Activated B cell treated with CpG ODN at 0.5 μM for 24 hours (primary cell): ENCODE data around the gene CCDC142. TPM values are rescaled to one million over a fixed set of nuclear protein-coding genes. Genes with fewer than 3 reads are reported as not detected.
A peak's percentile ranks its signal among the peaks of the same experiment; 100 is the strongest.

Experiments
- ATAC-seq: fragments of 200-7000 bp; cut with Tn5 transposase; one replicate; pipeline ENCODE4 v1.10.0; 2021; ENCODE audit warnings: low read depth, mild to moderate bottlenecking, moderate library complexity
- CTCF ChIA-PET: fragments of 350-600 bp; sonication (Branson Sonifier 250); formaldehyde crosslinking; loops from one replicate; lab custom pipeline; 2021; ENCODE audit warnings: antibody characterized with exemption; lab: Charles Lee
- POLR2A ChIA-PET: fragments of 350-600 bp; sonication (Branson Sonifier 250); formaldehyde crosslinking; loops from one replicate; lab custom pipeline; 2021; ENCODE audit warnings: antibody characterized with exemption; lab: Charles Lee
- DNase-seq: peaks from one replicate; pipeline ENCODE4 v3.0.0; 2022
- H3K27ac Mint-ChIP-seq: one replicate; pipeline ENCODE4 v1.8.0; 2020; ENCODE audit warnings: mixed read lengths
- H3K27me3 Mint-ChIP-seq: one replicate; pipeline ENCODE4 v1.8.0; 2021; ENCODE audit warnings: mixed read lengths
- H3K36me3 Mint-ChIP-seq: one replicate; pipeline ENCODE4 v1.8.0; 2021; ENCODE audit warnings: low read depth, mixed read lengths
- H3K4me1 Mint-ChIP-seq: one replicate; pipeline ENCODE4 v1.8.0; 2021; ENCODE audit warnings: mixed read lengths
- H3K4me3 Mint-ChIP-seq: one replicate; pipeline ENCODE4 v1.8.0; 2020; ENCODE audit warnings: mild to moderate bottlenecking, mixed read lengths
- H3K9me3 Mint-ChIP-seq: one replicate; pipeline ENCODE4 v1.8.0; 2020; ENCODE audit warnings: mixed read lengths
- CTCF ChIP-seq: fragments of 200-600 bp; IDR thresholded peaks from one replicate; pipeline ENCODE4 v1.8.0; 2022; ENCODE audit warnings: antibody characterized with exemption, mild to moderate bottlenecking
- intact Hi-C: fragments of 100-400 bp; cut with micrococcal nuclease; formaldehyde crosslinking; loops from one replicate; pipeline ENCODE4 v1.15.1; 2024
- total RNA-seq: library from RNA; stranded (reverse); gene quantifications from 2 replicates; pipeline ENCODE4 v1.2.3, GENCODE V29; 2022

Gene CCDC142
- total RNA-seq, 1 donor from 2014 or later = 40.4 TPM

- H3K36me3 Mint-ChIP-seq = peaks cover 19% of the 10 kb centered on the region
- ChIA-PET POLR2A (interaction anchor here (0.7 to 2.5 kb wide), 8 partner anchors 8 to 87 kb away, joined by 3 to 11 read pairs (median 4); partner anchors contain the start of genes AUP1, CCDC142, HTRA2 and MRPL53), CTCF (interaction anchor here (1.1 to 1.5 kb wide), 4 partner anchors 29 to 90 kb away, joined by 3 to 5 read pairs (median 4); partner anchors contain the start of genes AUP1 and HTRA2)
- no peak overlapping the region for H3K4me3 Mint-ChIP-seq
- no peak for ATAC-seq
- TF ChIP-seq CTCF = no peak
- no peak for DNase-seq
- intact Hi-C loops = loop anchor here (10.0 kb wide), 2 partner anchors 154 to 334 kb away; partner anchors contain the start of genes HK2 and SEMA4F
- peaks cover 59% of the 10 kb centered on the region for H3K4me1 Mint-ChIP-seq
- H3K27ac Mint-ChIP-seq = no peak overlapping the region
- H3K9me3 Mint-ChIP-seq = no peaks in the 10 kb centered on the region
- H3K27me3 Mint-ChIP-seq = peaks cover 38% of the 10 kb centered on the region
Measured at GRCh38 chr2:74500578-74500946, 17.8 kb upstream of the CCDC142 start.

- Mint-ChIP-seq H3K4me3 (peak overlapping the region; percentile 32), H3K27me3 (peaks cover 38% of the 10 kb centered on the region), H3K36me3 (peaks cover 14% of the 10 kb centered on the region), H3K4me1 (peaks cover 54% of the 10 kb centered on the region), H3K27ac (no peak overlapping the region), H3K9me3 (no peaks in the 10 kb centered on the region)
- ATAC-seq = no peak
- no peak for DNase-seq
- POLR2A ChIA-PET = interaction anchor here (1.0 to 2.5 kb wide), 9 partner anchors 9 to 88 kb away, joined by 3 to 11 read pairs (median 4); partner anchors contain the start of genes AUP1, CCDC142, HTRA2 and MRPL53
- TF ChIP-seq CTCF = no peak
- CTCF ChIA-PET = interaction anchor here (0.9 to 1.5 kb wide), 3 partner anchors 17 to 85 kb away, joined by 3 to 5 read pairs (median 3); partner anchors contain the start of genes CCDC142 and TTC31
- intact Hi-C loops = loop anchor here (2.0 to 10.0 kb wide), 3 partner anchors 15 to 335 kb away; partner anchors contain the start of genes HK2, SEMA4F and TLX2
Measured at GRCh38 chr2:74499940-74500577, 17.3 kb upstream of the CCDC142 start.

GRCh38 chr2:74499267-74499939 lies 16.6 kb upstream of the CCDC142 start, which contains the start of gene LBX2:
Gene LBX2 (minus strand): TSS chr2:74499603. CDS start chr2:74499537, 66 bp downstream.
- CTCF ChIA-PET = interaction anchor here (0.9 to 1.5 kb wide), 2 partner anchors 17 to 32 kb away, joined by 3 to 5 read pairs; partner anchors contain the start of genes CCDC142 and TTC31
- intact Hi-C loops = loop anchor here (2.0 kb wide), 1 partner anchor 15 kb away; the partner anchor contains the start of gene TLX2
- peaks cover 48% of the 10 kb centered on the region for H3K4me1 Mint-ChIP-seq
- peak within 1 kb of the TSS; percentile 62 for H3K27ac Mint-ChIP-seq
- no peak for DNase-seq
- TF ChIP-seq CTCF = no peak
- H3K9me3 Mint-ChIP-seq = no peaks in the 10 kb centered on the region
- POLR2A ChIA-PET = interaction anchor here (0.7 to 2.5 kb wide), 9 partner anchors 10 to 294 kb away, joined by 3 to 11 read pairs (median 3); partner anchors contain the start of genes AUP1, HTRA2 and MRPL53
- H3K4me3 Mint-ChIP-seq = peak within 1 kb of the TSS; percentile 87
- ATAC-seq = peak; percentile 16
- peaks cover 32% of the 10 kb centered on the region for H3K27me3 Mint-ChIP-seq
- H3K36me3 Mint-ChIP-seq = peaks cover 8% of the 10 kb centered on the region

GRCh38 chr2:74498500-74499266 lies 15.9 kb upstream of the CCDC142 start:
- Mint-ChIP-seq H3K9me3 (no peaks in the 10 kb centered on the region), H3K27ac (peak overlapping the region; percentile 62), H3K4me3 (peak overlapping the region; percentile 87), H3K27me3 (peaks cover 30% of the 10 kb centered on the region), H3K4me1 (peaks cover 42% of the 10 kb centered on the region), H3K36me3 (peaks cover 14% of the 10 kb centered on the region)
- intact Hi-C loops = loop anchor here (2.0 kb wide), 1 partner anchor 16 kb away; the partner anchor contains the start of gene TLX2
- ChIA-PET POLR2A (interaction anchor here (0.7 to 2.5 kb wide), 11 partner anchors 8 to 293 kb away, joined by 3 to 11 read pairs (median 4); partner anchors contain the start of genes AUP1, CCDC142, HTRA2 and PCGF1), CTCF (interaction anchor here (1.4 kb wide), 1 partner anchor 91 kb away, joined by 3 read pairs; no protein-coding TSS in a partner anchor)
- no peak for TF ChIP-seq CTCF
- ATAC-seq (peak; percentile 14), DNase-seq (no peak)
